HEK293 (cell line): ENCODE measurements around the gene AEBP1.

Source experiments
- CTCF ChIA-PET: fragments of 350-600 bp; formaldehyde crosslinking; extraction: SDS; loops from one replicate; lab custom pipeline; 2021; ENCODE audit warnings: antibody characterized with exemption; lab: Yijun Ruan, JAX
- POLR2A ChIA-PET: fragments of 300-600 bp; formaldehyde crosslinking; extraction: SDS; loops from one replicate; lab custom pipeline; 2020; ENCODE audit warnings: antibody characterized with exemption, inconsistent platforms; lab: Yijun Ruan, JAX
- H3K27ac ChIP-seq: fragments of 200-500 bp; sonication (Bioruptor generic); 2 replicates; pipeline ENCODE4 v1.5.1; 2014; ENCODE audit warnings: low read depth, low read length, control low read depth, inconsistent platforms; ENCODE audit errors: extremely low read depth
- H3K36me3 ChIP-seq, 2 experiments: fragments of 200-500 bp in 1 of 2; sonication (Bioruptor generic) in 1 of 2; 1 replicate in 1 of 2; 2 replicates in 1 of 2; pipeline ENCODE4 v1.5.1; 2014 to 2017; ENCODE audit warnings: inconsistent platforms in 2 of 2, low read length in 2 of 2; ENCODE audit not compliant: control insufficient read depth in 2 of 2, insufficient read depth in 1 of 2
- H3K4me1 ChIP-seq: fragments of 200-500 bp; sonication (Bioruptor generic); 2 replicates; pipeline ENCODE4 v1.5.1; 2014; ENCODE audit warnings: mild to moderate bottlenecking, low read length, inconsistent platforms; ENCODE audit not compliant: control insufficient read depth, insufficient read depth
- H3K4me3 ChIP-seq: 2 replicates; pipeline ENCODE4 v1.5.1; 2011; ENCODE audit warnings: low read depth, mild to moderate bottlenecking, control low read depth, low read length, moderate library complexity
- H3K9me3 ChIP-seq: fragments of 200-500 bp; sonication (Bioruptor generic); 2 replicates; pipeline ENCODE4 v1.5.1; 2014; ENCODE audit warnings: low read depth, low read length, inconsistent platforms; ENCODE audit not compliant: control insufficient read depth, insufficient read depth
- GLIS2 ChIP-seq: fragments of 450-650 bp; formaldehyde crosslinking; IDR thresholded peaks from 2 replicates; pipeline ENCODE4 v1.5.1; 2016; ENCODE audit warnings: missing biosample characterization, missing genetic modification characterization
- KLF9 ChIP-seq: fragments of 450-650 bp; formaldehyde crosslinking; IDR thresholded peaks from 2 replicates; pipeline ENCODE4 v1.5.1; 2016; ENCODE audit warnings: missing biosample characterization, missing genetic modification characterization, low read depth
- PBX3 ChIP-seq: sonication (generic); formaldehyde crosslinking; IDR thresholded peaks from 2 replicates; pipeline ENCODE4 v1.8.1; 2022; ENCODE audit warnings: mild to moderate bottlenecking, moderate library complexity, missing genetic modification reagents
- PRDM10 ChIP-seq: fragments of 450-650 bp; formaldehyde crosslinking; IDR thresholded peaks from 2 replicates; pipeline ENCODE4 v1.5.1; 2016; ENCODE audit warnings: missing biosample characterization, missing genetic modification characterization
- ZBTB11 ChIP-seq: fragments of 450-650 bp; formaldehyde crosslinking; conservative IDR thresholded peaks from 2 replicates; pipeline ENCODE4 v1.5.1; 2016; ENCODE audit warnings: low read depth, missing biosample characterization, missing genetic modification characterization
- ZBTB20 ChIP-seq: fragments of 450-650 bp; formaldehyde crosslinking; IDR thresholded peaks from 2 replicates; pipeline ENCODE4 v1.5.1; 2016; ENCODE audit warnings: missing biosample characterization, missing genetic modification characterization
- ZBTB26 ChIP-seq: fragments of 450-650 bp; formaldehyde crosslinking; optimal IDR thresholded peaks from 2 replicates; pipeline ENCODE3; 2016; ENCODE audit warnings: missing biosample characterization, mild to moderate bottlenecking, missing genetic modification characterization
- ZBTB49 ChIP-seq: fragments of 450-650 bp; formaldehyde crosslinking; IDR thresholded peaks from 2 replicates; pipeline ENCODE4 v1.5.1; 2016; ENCODE audit warnings: missing biosample characterization, missing genetic modification characterization, low read depth
- ZBTB6 ChIP-seq: fragments of 450-650 bp; formaldehyde crosslinking; IDR thresholded peaks from 2 replicates; pipeline ENCODE4 v1.5.1; 2017; ENCODE audit warnings: missing biosample characterization, missing genetic modification characterization
- ZBTB8A ChIP-seq: fragments of 450-650 bp; formaldehyde crosslinking; IDR thresholded peaks from 2 replicates; pipeline ENCODE4 v1.5.1; 2016; ENCODE audit warnings: missing biosample characterization, missing genetic modification characterization
- ZNF48 ChIP-seq: fragments of 450-650 bp; formaldehyde crosslinking; IDR thresholded peaks from 2 replicates; pipeline ENCODE4 v1.5.1; 2016; ENCODE audit warnings: missing biosample characterization, missing genetic modification characterization
- ZNF513 ChIP-seq: fragments of 450-650 bp; IDR thresholded peaks from 2 replicates; pipeline ENCODE4 v1.5.1; 2018; ENCODE audit warnings: missing biosample characterization, missing genetic modification characterization
- ZNF521 ChIP-seq: fragments of 450-650 bp; formaldehyde crosslinking; IDR thresholded peaks from 2 replicates; pipeline ENCODE4 v1.5.1; 2017; ENCODE audit warnings: missing biosample characterization, mild to moderate bottlenecking, missing genetic modification characterization
- ZNF677 ChIP-seq: fragments of 450-650 bp; IDR thresholded peaks from 2 replicates; pipeline ENCODE4 v1.5.0; 2018; ENCODE audit warnings: missing biosample characterization, mild to moderate bottlenecking, missing genetic modification characterization, moderate library complexity
- ZNF777 ChIP-seq: fragments of 450-650 bp; formaldehyde crosslinking; IDR thresholded peaks from 2 replicates; pipeline ENCODE4 v1.5.1; 2017; ENCODE audit warnings: missing biosample characterization, missing genetic modification characterization, borderline replicate concordance
- ZNF837 ChIP-seq: fragments of 450-650 bp; formaldehyde crosslinking; IDR thresholded peaks from 2 replicates; pipeline ENCODE4 v1.5.1; 2016; ENCODE audit warnings: missing biosample characterization, missing genetic modification characterization

Gene AEBP1

GRCh38 chr7:44142028-44142427 lies 37.9 kb downstream of the AEBP1 start (continued):
- no peak for TF ChIP-seq ZBTB6 (tag by site-specific recombination)

GRCh38 chr7:44143646-44144250 lies 39.6 kb downstream of the AEBP1 start:
- TF ChIP-seq ZBTB49 (tag by site-specific recombination), result no peak
- no peak for TF ChIP-seq ZNF48 (tag by site-specific recombination)
- no peak for TF ChIP-seq ZBTB11 (tag by site-specific recombination)
- TF ChIP-seq ZNF521 (tag by site-specific recombination), result no peak
- TF ChIP-seq ZNF513 (tag by site-specific recombination), result no peak
- no peak for TF ChIP-seq ZNF777 (tag by site-specific recombination)
- TF ChIP-seq ZNF837 (tag by site-specific recombination), result no peak
- no peak for TF ChIP-seq ZBTB26 (tag by site-specific recombination)
- no peak for TF ChIP-seq ZBTB8A (tag by site-specific recombination)
- no peak for TF ChIP-seq ZBTB20
- TF ChIP-seq ZNF677 (tag by site-specific recombination), result no peak
- no peaks in the 10 kb centered on the region for H3K36me3 ChIP-seq
- H3K4me1 ChIP-seq, result no peaks in the 10 kb centered on the region
- H3K9me3 ChIP-seq, result no peaks in the 10 kb centered on the region
- ChIA-PET POLR2A (no interaction called here), CTCF (interaction anchor here (0.6 kb wide), 1 partner anchor 359 kb away, joined by 3 read pairs; no protein-coding TSS in a partner anchor)
- no peak overlapping the region for H3K4me3 ChIP-seq
- no peak overlapping the region for H3K27ac ChIP-seq

GRCh38 chr7:44144426-44144967 lies 40.4 kb downstream of the AEBP1 start:
- CTCF ChIA-PET, result no interaction called here
- H3K9me3 ChIP-seq, result no peaks in the 10 kb centered on the region
- no peak for TF ChIP-seq GLIS2
- TF ChIP-seq PBX3 (CRISPR knock-in tag), result no peak
- TF ChIP-seq KLF9 (tag by site-specific recombination), result no peak
- no peak for TF ChIP-seq PRDM10 (tag by site-specific recombination)
- TF ChIP-seq, all 188 proteins: peak for 0
- no peak overlapping the region for H3K27ac ChIP-seq
- POLR2A ChIA-PET, result no interaction called here
- H3K4me3 ChIP-seq, result no peak overlapping the region
- H3K4me1 ChIP-seq, result no peaks in the 10 kb centered on the region
- no peaks in the 10 kb centered on the region for H3K36me3 ChIP-seq
